HUES64 (cell line): Measurements from ENCODE around the gene HPCAL1.
"Not testable (repeated sequence)": the region's sequence is repeated elsewhere in the genome, so short reads cannot be mapped to it uniquely, and the experiment has no call there.

Experiments used
- H3K27ac ChIP-seq: 2 replicates; pipeline ENCODE4 v1.7.0; 2013; ENCODE audit warnings: low read depth, low read length, inconsistent platforms
- H3K27me3 ChIP-seq: 2 replicates; pipeline ENCODE4 v1.6.1; 2013; ENCODE audit warnings: mild to moderate bottlenecking, low read length; ENCODE audit not compliant: insufficient read depth
- H3K36me3 ChIP-seq: 2 replicates; pipeline ENCODE4 v1.6.1; 2013; ENCODE audit warnings: mild to moderate bottlenecking, low read length; ENCODE audit not compliant: insufficient read depth
- H3K4me1 ChIP-seq: 2 replicates; pipeline ENCODE4 v1.6.1; 2013; ENCODE audit warnings: mild to moderate bottlenecking, low read length, moderate library complexity; ENCODE audit not compliant: insufficient read depth
- H3K4me3 ChIP-seq: 2 replicates; pipeline ENCODE4 v1.5.1; 2013; ENCODE audit warnings: mild to moderate bottlenecking, low read length, moderate library complexity
- H3K9ac ChIP-seq: 2 replicates; pipeline ENCODE4 v1.6.1; 2013; ENCODE audit warnings: mild to moderate bottlenecking, low read depth, low read length
- H3K9me3 ChIP-seq: 2 replicates; pipeline ENCODE4 v1.6.1; 2013; ENCODE audit warnings: low read depth, low read length; ENCODE audit not compliant: insufficient read depth
- WGBS: fragments of 150-250, 120-280 bp; methylation state at CpG from one replicate; pipeline ENCODE4 v1.1.7; 2013; ENCODE audit warnings: missing lambda C conversion rate; 5-methylcytosine and 5-hydroxymethylcytosine counted together

HPCAL1 gene

GRCh38 chr2:10297191-10297830 is 5.4 kb upstream of the HPCAL1 start:
- no peak overlapping the region for H3K9ac ChIP-seq

DNA sequence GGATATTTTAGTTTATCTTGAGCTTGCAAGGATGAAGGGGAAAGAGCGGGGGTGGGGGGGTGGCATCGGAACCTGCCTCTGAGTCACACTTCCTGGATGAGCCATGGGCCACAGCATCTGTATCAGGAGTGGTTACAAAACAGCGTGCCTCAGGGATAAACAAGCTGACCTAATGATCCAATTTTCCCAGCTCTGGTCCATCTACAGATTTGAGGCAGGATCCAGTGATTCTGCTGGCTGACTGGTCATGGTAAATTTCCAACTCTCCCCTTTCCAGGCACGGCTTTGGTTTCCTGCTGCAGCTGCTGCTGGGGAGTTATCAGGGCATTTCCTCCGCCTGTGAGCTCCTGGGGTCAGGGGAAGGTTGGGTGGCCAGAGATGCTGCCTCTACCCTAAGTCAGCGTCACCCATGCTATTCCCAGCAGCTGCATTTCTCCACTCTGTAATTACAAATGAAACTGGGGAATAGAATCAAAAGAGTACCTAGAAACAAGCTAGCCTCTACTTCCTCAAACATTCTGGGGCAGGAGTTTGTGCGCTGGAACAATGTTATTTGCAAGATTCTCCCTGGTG is 4.7 kb upstream of the HPCAL1 start:
- H3K36me3 ChIP-seq, result no peaks in the 10 kb centered on the region
- no peak overlapping the region for H3K9ac ChIP-seq
- no peak overlapping the region for H3K4me3 ChIP-seq
- H3K27ac ChIP-seq, result no peak overlapping the region
- peaks cover 3% of the 10 kb centered on the region for H3K27me3 ChIP-seq
- H3K4me1 ChIP-seq, result peaks cover 10% of the 10 kb centered on the region; the same call in 1 of the 2 replicates
- 52% methylated on average over 6 of the region's 7 CpGs for WGBS
- peaks cover 10% of the 10 kb centered on the region; the same call in 1 of the 2 replicates for H3K9me3 ChIP-seq

More at GRCh38 chr2:10297191-10297830, 5.4 kb upstream of the HPCAL1 start:
- H3K36me3 ChIP-seq, result no peaks in the 10 kb centered on the region
- no peak overlapping the region for H3K27ac ChIP-seq
- H3K9me3 ChIP-seq, result peaks cover 10% of the 10 kb centered on the region; the same call in 1 of the 2 replicates
- WGBS, result 87% methylated on average over 16 of the region's 16 CpGs
- H3K27me3 ChIP-seq, result no peaks in the 10 kb centered on the region
- H3K4me3 ChIP-seq, result no peak overlapping the region
- H3K4me1 ChIP-seq, result peaks cover 10% of the 10 kb centered on the region; the same call in 1 of the 2 replicates

GRCh38 chr2:10298777-10299176 is 3.9 kb upstream of the HPCAL1 start:
- H3K27ac ChIP-seq, H3K4me3 ChIP-seq, H3K9ac ChIP-seq, H3K36me3 ChIP-seq, H3K9me3 ChIP-seq: not testable (repeated sequence)
- Histone ChIP-seq H3K27me3 (peaks cover 10% of the 10 kb centered on the region), H3K4me1 (peaks cover 11% of the 10 kb centered on the region; the same call in 1 of the 2 replicates)

DNA sequence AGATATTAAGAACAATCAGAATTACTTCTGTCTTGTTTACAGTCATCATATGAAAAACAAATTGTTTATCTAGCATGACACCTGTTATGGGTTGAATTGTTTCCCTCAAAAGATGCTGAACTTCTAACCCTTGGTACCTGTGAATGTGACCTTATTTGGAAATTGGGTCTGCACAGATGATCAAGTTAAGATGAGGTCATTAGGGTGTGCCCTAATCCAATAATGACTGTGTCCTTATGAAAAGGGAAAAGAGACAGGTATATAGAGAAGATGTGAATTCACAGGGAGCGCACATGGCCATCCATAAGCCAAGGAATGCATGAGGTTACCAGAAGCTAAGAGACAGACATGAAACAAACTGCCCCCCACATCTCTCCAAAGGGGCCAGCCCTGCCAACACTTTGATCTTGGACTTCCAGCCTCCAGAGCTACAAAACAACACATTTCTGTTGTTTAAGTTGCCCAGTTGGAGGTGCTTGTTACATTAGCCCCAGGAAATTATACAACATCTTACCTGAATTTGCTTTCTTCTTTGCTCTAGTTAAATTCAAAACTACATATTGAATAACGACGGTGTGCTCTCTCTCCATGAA is 2.3 kb upstream of the HPCAL1 start:
- H3K27me3 ChIP-seq, result peaks cover 26% of the 10 kb centered on the region

GRCh38 chr2:10300997-10301940 is 1.4 kb upstream of the HPCAL1 start:
- Histone ChIP-seq H3K36me3 (no peaks in the 10 kb centered on the region), H3K27ac (no peak overlapping the region; the same call in 1 of the 2 replicates), H3K9ac (no peak overlapping the region), H3K4me3 (peak overlapping the region; percentile 40; the same call in 1 of the 2 replicates), H3K27me3 (peaks cover 35% of the 10 kb centered on the region), H3K9me3 (no peaks in the 10 kb centered on the region), H3K4me1 (peaks cover 19% of the 10 kb centered on the region)
- WGBS, result 90% methylated on average over 22 of the region's 22 CpGs

More for the DNA sequence above, 2.3 kb upstream of the HPCAL1 start:
- no peaks in the 10 kb centered on the region for H3K9me3 ChIP-seq
- H3K36me3 ChIP-seq, result no peaks in the 10 kb centered on the region
- H3K27ac ChIP-seq, result no peak overlapping the region
- no peak overlapping the region for H3K9ac ChIP-seq
- no peak overlapping the region for H3K4me3 ChIP-seq
- WGBS, result 92% methylated on average over 3 of the region's 3 CpGs
- H3K4me1 ChIP-seq, result peaks cover 19% of the 10 kb centered on the region

GRCh38 chr2:10301941-10302478 is 694 bp upstream of the HPCAL1 start:
- Histone ChIP-seq H3K4me3 (peak overlapping the region; percentile 40), H3K4me1 (peaks cover 19% of the 10 kb centered on the region), H3K9ac (peak overlapping the region; percentile 59), H3K36me3 (no peaks in the 10 kb centered on the region), H3K27me3 (peaks cover 42% of the 10 kb centered on the region), H3K9me3 (no peaks in the 10 kb centered on the region), H3K27ac (peak overlapping the region; percentile 78; the same call in 1 of the 2 replicates)
- 45% methylated on average over 29 of the region's 29 CpGs for WGBS

DNA sequence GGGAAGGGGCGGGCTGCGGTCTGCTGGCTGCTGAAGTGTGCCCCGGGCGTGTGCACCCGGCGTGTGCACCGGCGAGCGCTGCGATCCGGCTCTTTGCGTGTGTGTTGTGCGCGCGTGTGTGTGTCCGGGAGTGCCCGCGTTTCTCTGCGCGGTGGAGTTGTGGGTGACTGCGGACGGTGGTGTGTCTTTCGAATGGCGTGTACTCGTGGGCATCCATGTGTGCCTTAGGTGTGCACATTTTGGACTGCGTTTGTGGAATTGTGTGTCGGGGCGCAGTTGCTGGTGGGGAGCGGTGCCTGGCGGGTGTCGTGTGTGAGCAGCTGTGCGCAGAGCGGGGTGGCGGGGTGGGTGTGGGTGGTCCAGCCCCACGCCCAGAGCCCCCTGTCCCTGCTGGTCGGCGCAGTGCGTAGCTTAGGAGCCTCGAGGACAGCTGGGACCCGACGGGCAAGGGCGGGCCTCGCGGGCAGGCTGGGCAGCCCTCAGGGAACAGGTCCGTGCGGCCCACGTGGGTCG is 533 bp downstream of the HPCAL1 start:
- Histone ChIP-seq H3K9ac (peak overlapping the region; percentile 49), H3K27ac (no peak overlapping the region), H3K4me1 (peaks cover 12% of the 10 kb centered on the region), H3K4me3 (peak overlapping the region; percentile 69), H3K36me3 (no peaks in the 10 kb centered on the region), H3K27me3 (peaks cover 48% of the 10 kb centered on the region), H3K9me3 (no peaks in the 10 kb centered on the region)
- 3% methylated on average over 48 of the region's 48 CpGs for WGBS

DNA sequence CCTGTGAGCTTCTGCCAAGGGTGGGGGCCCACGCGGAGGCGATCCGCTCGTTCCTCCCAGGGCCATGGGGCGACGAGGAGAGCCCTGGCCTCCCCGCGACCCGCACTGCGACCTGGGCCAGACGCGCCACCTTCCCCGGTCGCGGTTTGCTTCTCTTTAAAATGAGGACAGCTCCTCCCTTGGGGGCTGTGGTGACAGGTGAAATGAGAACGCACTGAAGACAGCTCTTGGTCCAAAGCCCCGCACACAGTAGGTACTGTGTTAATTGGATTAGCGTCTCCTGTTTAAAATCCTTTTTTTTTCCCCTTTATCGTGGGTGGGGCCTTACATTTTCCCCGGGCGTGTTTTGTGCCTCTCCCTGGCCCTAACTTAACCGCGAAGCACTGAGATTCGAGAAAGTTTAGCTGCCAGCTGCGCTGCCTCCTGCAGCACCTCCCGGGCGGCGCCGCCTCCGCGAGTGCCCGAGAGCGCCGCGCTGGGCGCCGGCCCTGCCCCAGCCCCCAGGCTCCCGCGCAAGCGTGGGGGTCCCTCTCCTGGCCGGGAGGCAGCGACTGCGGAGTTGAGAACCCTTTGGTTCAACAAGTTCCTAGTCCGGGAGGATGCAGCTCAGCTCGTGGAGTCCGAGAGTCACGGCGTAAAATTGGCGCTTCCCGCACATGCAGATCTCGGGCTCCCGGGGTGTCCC is 1.1 kb downstream of the HPCAL1 start:
- no peaks in the 10 kb centered on the region for H3K9me3 ChIP-seq
- WGBS, result 2% methylated on average over 53 of the region's 53 CpGs
- H3K4me1 ChIP-seq, result peaks cover 11% of the 10 kb centered on the region
- H3K9ac ChIP-seq, result no peak overlapping the region
- no peak overlapping the region for H3K27ac ChIP-seq
- peak overlapping the region; percentile 69 for H3K4me3 ChIP-seq
- peaks cover 48% of the 10 kb centered on the region for H3K27me3 ChIP-seq
- no peaks in the 10 kb centered on the region for H3K36me3 ChIP-seq

DNA sequence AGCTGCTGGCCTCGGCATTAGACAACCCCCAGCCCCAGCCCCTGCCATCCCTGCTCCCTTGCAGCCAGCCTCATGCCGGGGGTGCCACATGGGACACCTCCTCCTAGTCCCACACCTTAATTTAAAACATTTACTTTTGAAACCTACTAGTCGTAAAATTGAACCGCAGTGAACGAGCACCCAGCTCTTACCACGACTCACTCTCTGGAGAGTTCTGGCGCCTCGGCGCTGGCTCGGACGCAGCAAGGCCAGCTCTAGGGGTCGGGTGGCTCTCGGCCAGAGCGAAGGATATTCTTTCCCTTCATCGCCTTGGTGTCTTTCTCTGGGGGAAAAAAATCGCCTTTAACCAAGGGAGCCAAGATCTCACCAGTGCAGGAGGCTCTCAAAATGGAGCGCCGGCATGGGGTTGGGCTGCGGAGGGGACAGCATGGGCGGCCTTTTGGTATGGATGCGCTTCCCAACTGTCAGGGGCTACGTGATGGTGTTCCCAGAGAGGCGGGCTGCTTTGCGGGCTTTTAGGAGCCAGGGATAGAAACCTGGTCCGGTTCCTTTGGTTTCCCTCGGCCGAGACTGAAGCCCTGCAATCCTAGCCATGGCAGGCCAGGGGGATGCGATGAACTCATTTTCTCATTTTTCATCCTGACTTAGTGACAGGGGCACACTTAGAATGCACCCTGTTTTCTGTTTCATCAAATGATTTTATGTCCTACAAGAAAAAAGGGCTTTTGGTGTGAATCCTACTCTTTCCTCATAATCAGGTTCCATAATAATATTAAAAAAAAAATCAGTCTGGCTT is 2.0 kb downstream of the HPCAL1 start:
- Histone ChIP-seq H3K4me1 (peaks cover 11% of the 10 kb centered on the region), H3K9me3 (no peaks in the 10 kb centered on the region), H3K9ac (no peak overlapping the region), H3K27ac (no peak overlapping the region), H3K27me3 (peaks cover 48% of the 10 kb centered on the region), H3K36me3 (no peaks in the 10 kb centered on the region), H3K4me3 (peak overlapping the region; percentile 69)
- 14% methylated on average over 28 of the region's 28 CpGs for WGBS
